H9 (cell line): ENCODE data around the gene ASB15. TPM values are rescaled to one million over a fixed set of nuclear protein-coding genes. Genes with fewer than 3 reads are reported as not detected.

ENCODE experiments used
- DNase-seq: peaks from one replicate; pipeline ENCODE4 v3.0.0-alpha.2; 2017
- H2AFZ ChIP-seq: one replicate; pipeline ENCODE4 v1.6.1; 2013; ENCODE audit warnings: mild to moderate bottlenecking, low read length, control low read depth, moderate library complexity
- H2AK5ac ChIP-seq: 2 replicates; pipeline ENCODE4 v1.6.1; 2013; ENCODE audit warnings: low read length, control low read depth, mixed read lengths; ENCODE audit not compliant: insufficient read length
- H2BK120ac ChIP-seq: one replicate; pipeline ENCODE4 v1.6.1; 2013; ENCODE audit warnings: low read depth, mild to moderate bottlenecking, low read length, control low read depth, inconsistent platforms; ENCODE audit not compliant: poor library complexity, severe bottlenecking
- H2BK12ac ChIP-seq: 2 replicates; pipeline ENCODE4 v1.6.1; 2013; ENCODE audit warnings: low read length, control low read depth, mixed read lengths, low read depth; ENCODE audit not compliant: insufficient read length
- H2BK15ac ChIP-seq: 2 replicates; pipeline ENCODE4 v1.6.1; 2013; ENCODE audit warnings: low read depth, low read length, control low read depth
- H2BK20ac ChIP-seq: one replicate; pipeline ENCODE4 v1.6.1; 2013; ENCODE audit warnings: low read depth, mild to moderate bottlenecking, low read length, control low read depth, inconsistent platforms; ENCODE audit not compliant: poor library complexity, severe bottlenecking
- H2BK5ac ChIP-seq: 2 replicates; pipeline ENCODE4 v1.6.1; 2013; ENCODE audit warnings: low read length, control low read depth, mixed read lengths; ENCODE audit not compliant: insufficient read length
- H3K14ac ChIP-seq: 2 replicates; pipeline ENCODE4 v1.6.1; 2013; ENCODE audit warnings: low read length, control low read depth; ENCODE audit not compliant: insufficient read depth
- H3K18ac ChIP-seq: 2 replicates; pipeline ENCODE4 v1.6.1; 2013; ENCODE audit warnings: low read depth, mild to moderate bottlenecking, mixed read lengths, low read length, control low read depth; ENCODE audit not compliant: insufficient read length
- H3K23ac ChIP-seq: 2 replicates; pipeline ENCODE4 v1.6.1; 2013; ENCODE audit warnings: low read length, control low read depth, mixed read lengths, low read depth; ENCODE audit not compliant: insufficient read length
- H3K23me2 ChIP-seq: 2 replicates; pipeline ENCODE4 v1.6.1; 2013; ENCODE audit warnings: low read depth, mild to moderate bottlenecking, mixed read lengths, low read length, control low read depth; ENCODE audit not compliant: insufficient read length, poor library complexity, severe bottlenecking
- H3K27ac ChIP-seq: 2 replicates; pipeline ENCODE4 v1.5.1; 2013; ENCODE audit warnings: low read length, control low read depth, mixed read lengths, low read depth; ENCODE audit not compliant: insufficient read length
- H3K27me3 ChIP-seq: 2 replicates; pipeline ENCODE4 v1.6.1; 2013; ENCODE audit warnings: low read length, control low read depth, inconsistent platforms; ENCODE audit not compliant: insufficient read depth
- H3K4ac ChIP-seq: 2 replicates; pipeline ENCODE4 v1.6.1; 2013; ENCODE audit warnings: low read depth, mild to moderate bottlenecking, control low read depth, inconsistent platforms, low read length, moderate library complexity
- H3K4me1 ChIP-seq: 2 replicates; pipeline ENCODE4 v1.6.1; 2013; ENCODE audit warnings: low read length, control low read depth, inconsistent platforms; ENCODE audit not compliant: insufficient read depth
- H3K4me2 ChIP-seq: 2 replicates; pipeline ENCODE4 v1.6.1; 2013; ENCODE audit warnings: low read length, control low read depth, mixed read lengths; ENCODE audit not compliant: insufficient read length, insufficient read depth
- H3K56ac ChIP-seq: 2 replicates; pipeline ENCODE4 v1.6.1; 2013; ENCODE audit warnings: low read depth, mild to moderate bottlenecking, mixed read lengths, low read length, control low read depth; ENCODE audit not compliant: insufficient read length
- H3K79me1 ChIP-seq: 2 replicates; pipeline ENCODE4 v1.6.1; 2013; ENCODE audit warnings: low read depth, mild to moderate bottlenecking, moderate library complexity, low read length, control low read depth, inconsistent platforms; ENCODE audit not compliant: insufficient read depth, poor library complexity, severe bottlenecking
- H3K79me2 ChIP-seq: 2 replicates; pipeline ENCODE4 v1.6.1; 2013; ENCODE audit warnings: low read length, control low read depth, inconsistent platforms; ENCODE audit not compliant: insufficient read depth
- H3K9ac ChIP-seq: 2 replicates; pipeline ENCODE4 v1.6.1; 2013; ENCODE audit warnings: low read length, control low read depth, mixed read lengths; ENCODE audit not compliant: insufficient read length; ENCODE audit errors: extremely low read depth
- H3K9me3 ChIP-seq: one replicate; pipeline ENCODE4 v1.6.1; 2013; ENCODE audit warnings: low read depth, low read length, inconsistent platforms; ENCODE audit not compliant: control insufficient read depth
- H3T11ph ChIP-seq: one replicate; pipeline ENCODE4 v1.6.1; 2013; ENCODE audit warnings: mild to moderate bottlenecking, low read length, control low read depth, inconsistent platforms
- H4K20me1 ChIP-seq: one replicate; pipeline ENCODE4 v1.6.1; 2013; ENCODE audit not compliant: control insufficient read depth, insufficient read length, insufficient read depth
- H4K5ac ChIP-seq: 2 replicates; pipeline ENCODE4 v1.6.1; 2013; ENCODE audit warnings: low read depth, mild to moderate bottlenecking, mixed read lengths, low read length, control low read depth; ENCODE audit not compliant: insufficient read length
- H4K8ac ChIP-seq: replicated peaks from 2 replicates; pipeline ENCODE4 v1.6.1; 2013; ENCODE audit warnings: low read length, control low read depth, mixed read lengths, low read depth; ENCODE audit not compliant: insufficient read length
- H4K91ac ChIP-seq: 2 replicates; pipeline ENCODE4 v1.6.1; 2013; ENCODE audit warnings: low read depth, mild to moderate bottlenecking, moderate library complexity, mixed read lengths, low read length, control low read depth; ENCODE audit not compliant: insufficient read length
- H3K27ac Mint-ChIP-seq, 3 experiments: 2 replicates in 2 of 3; 3 replicates in 1 of 3; pipeline ENCODE4 v1.8.0; 2020 to 2021; ENCODE audit warnings: mixed read lengths in 3 of 3, mild to moderate bottlenecking in 1 of 3, moderate library complexity in 1 of 3
- H3K27me3 Mint-ChIP-seq: 2 replicates; pipeline ENCODE4 v1.8.0; 2021; ENCODE audit warnings: low read depth, mild to moderate bottlenecking, moderate library complexity, mixed read lengths
- H3K36me3 Mint-ChIP-seq, 3 experiments: 2 replicates in 2 of 3; 3 replicates in 1 of 3; pipeline ENCODE4 v1.8.0; 2020 to 2021; ENCODE audit warnings: low read depth in 3 of 3, mixed read lengths in 3 of 3; ENCODE audit not compliant: insufficient read depth in 1 of 3
- H3K4me1 Mint-ChIP-seq, 2 experiments: 2 replicates each; pipeline ENCODE4 v1.8.0; 2020; ENCODE audit warnings: mixed read lengths in 2 of 2
- H3K4me3 Mint-ChIP-seq, 2 experiments: 2 replicates in 1 of 2; 3 replicates in 1 of 2; pipeline ENCODE4 v1.8.0; 2020 to 2021; ENCODE audit warnings: mild to moderate bottlenecking in 2 of 2, mixed read lengths in 2 of 2, moderate library complexity in 1 of 2
- H3K9me3 Mint-ChIP-seq, 2 experiments: 2 replicates in 1 of 2; 3 replicates in 1 of 2; pipeline ENCODE4 v1.8.0; 2020; ENCODE audit warnings: mild to moderate bottlenecking in 2 of 2, mixed read lengths in 2 of 2, moderate library complexity in 1 of 2
- total RNA-seq: library from RNA; stranded (reverse); gene quantifications from 2 replicates; pipeline ENCODE4 v1.2.1, GENCODE V29; 2021
- TF ChIP-seq, protein P1 (sequence below): fragments of 200-600 bp; sonication (generic); conservative IDR thresholded peaks from 3 replicates; pipeline ENCODE4 v1.8.0; 2021; ENCODE audit warnings: antibody characterized with exemption, mild to moderate bottlenecking

Gene ASB15
- total RNA-seq, 1 experiment from 2014 or later = not detected

DNA sequence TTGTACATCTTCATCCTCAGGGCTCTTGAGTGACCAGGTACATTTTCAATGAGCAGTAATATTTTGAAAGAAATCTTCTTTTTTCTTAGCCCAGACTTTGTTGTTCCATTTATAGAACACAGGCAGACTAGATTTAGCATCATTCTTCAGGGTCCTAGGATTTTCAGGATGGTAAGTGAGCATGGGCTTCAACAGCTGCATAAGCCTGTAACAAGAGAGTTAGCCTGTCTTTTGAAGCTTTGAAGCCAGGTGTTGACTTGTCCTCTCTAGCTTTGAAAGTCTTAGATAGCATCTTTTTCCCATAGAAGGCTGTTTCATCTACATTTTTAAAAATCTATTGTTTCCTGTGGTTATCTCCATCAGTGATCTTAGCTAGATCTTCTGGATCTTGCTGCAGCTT is 39.5 kb upstream of the ASB15 start:
- Histone ChIP-seq H3K79me2 (no peaks in the 10 kb centered on the region; the same call in 1 of the 2 replicates), H4K91ac (no peak overlapping the region), H3K23me2 (peaks cover 6% of the 10 kb centered on the region), H3K14ac (no peak overlapping the region), H3K18ac (no peak overlapping the region), H3K23ac (no peak overlapping the region), H3K27ac (no peak overlapping the region), H3K27me3 (no peaks in the 10 kb centered on the region), H4K8ac (no peak overlapping the region), H2BK120ac (no peak overlapping the region), H4K20me1 (no peaks in the 10 kb centered on the region), H2BK12ac (no peak overlapping the region), H4K5ac (no peak overlapping the region), H2AK5ac (no peak overlapping the region), H2BK20ac (no peak overlapping the region), H2BK15ac (no peak overlapping the region), H3K9ac (no peak overlapping the region), H3K4me1 (no peaks in the 10 kb centered on the region), H3K79me1 (no peaks in the 10 kb centered on the region), H2BK5ac (no peak overlapping the region), H3K9me3 (no peaks in the 10 kb centered on the region), H3K4me2 (no peak overlapping the region), H3K56ac (no peak overlapping the region), H3K4ac (no peak overlapping the region), H2AFZ (no peak overlapping the region), H3T11ph (no peak overlapping the region)
- Mint-ChIP-seq H3K4me1 (no peaks in the 10 kb centered on the region; a peak in 1 of 4 replicates), H3K9me3 (no peaks in the 10 kb centered on the region), H3K27ac (no peak overlapping the region), H3K36me3 (no peaks in the 10 kb centered on the region), H3K4me3 (no peak overlapping the region), H3K27me3 (no peaks in the 10 kb centered on the region)
- TF ChIP-seq, protein P1, sequence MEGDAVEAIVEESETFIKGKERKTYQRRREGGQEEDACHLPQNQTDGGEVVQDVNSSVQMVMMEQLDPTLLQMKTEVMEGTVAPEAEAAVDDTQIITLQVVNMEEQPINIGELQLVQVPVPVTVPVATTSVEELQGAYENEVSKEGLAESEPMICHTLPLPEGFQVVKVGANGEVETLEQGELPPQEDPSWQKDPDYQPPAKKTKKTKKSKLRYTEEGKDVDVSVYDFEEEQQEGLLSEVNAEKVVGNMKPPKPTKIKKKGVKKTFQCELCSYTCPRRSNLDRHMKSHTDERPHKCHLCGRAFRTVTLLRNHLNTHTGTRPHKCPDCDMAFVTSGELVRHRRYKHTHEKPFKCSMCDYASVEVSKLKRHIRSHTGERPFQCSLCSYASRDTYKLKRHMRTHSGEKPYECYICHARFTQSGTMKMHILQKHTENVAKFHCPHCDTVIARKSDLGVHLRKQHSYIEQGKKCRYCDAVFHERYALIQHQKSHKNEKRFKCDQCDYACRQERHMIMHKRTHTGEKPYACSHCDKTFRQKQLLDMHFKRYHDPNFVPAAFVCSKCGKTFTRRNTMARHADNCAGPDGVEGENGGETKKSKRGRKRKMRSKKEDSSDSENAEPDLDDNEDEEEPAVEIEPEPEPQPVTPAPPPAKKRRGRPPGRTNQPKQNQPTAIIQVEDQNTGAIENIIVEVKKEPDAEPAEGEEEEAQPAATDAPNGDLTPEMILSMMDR = no peak
- no peak for DNase-seq
